NCI-H2029 (cell line): Measurements from ENCODE around the gene GPATCH11.

Experiments used
- DNase-seq: peaks from one replicate; lab custom pipeline; 2025; lab: John Stamatoyannopoulos, UW

The GPATCH11 gene

GRCh38 chr2:37109523-37109922 is 25.2 kb downstream of the GPATCH11 start:
- DNase-seq: no peak

- DNase-seq: no peak
Measured at GRCh38 chr2:37110306-37111212, 26.2 kb downstream of the GPATCH11 start.

DNA sequence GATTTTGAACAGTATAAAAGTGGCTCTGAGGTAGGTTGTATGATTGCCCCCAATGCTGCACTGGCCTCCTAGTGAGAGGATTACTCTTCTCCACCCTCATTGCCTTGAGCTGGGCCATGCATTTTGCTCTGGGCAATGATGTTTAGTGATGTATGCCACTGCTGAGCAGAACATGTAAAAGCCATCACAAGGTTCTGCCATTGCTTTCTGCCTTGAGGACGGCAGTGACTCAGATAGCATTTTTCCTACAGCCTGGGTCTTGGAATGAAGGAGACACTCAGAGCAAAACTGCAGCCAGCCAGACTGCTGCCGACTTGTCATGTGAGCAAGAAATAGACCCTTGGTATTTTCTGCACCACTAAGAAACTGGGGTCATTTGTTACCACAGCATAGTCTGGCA is 27.6 kb downstream of the GPATCH11 start:
- no peak for DNase-seq

GRCh38 chr2:37117566-37117965 is 33.2 kb downstream of the GPATCH11 start:
- DNase-seq: no peak

DNA sequence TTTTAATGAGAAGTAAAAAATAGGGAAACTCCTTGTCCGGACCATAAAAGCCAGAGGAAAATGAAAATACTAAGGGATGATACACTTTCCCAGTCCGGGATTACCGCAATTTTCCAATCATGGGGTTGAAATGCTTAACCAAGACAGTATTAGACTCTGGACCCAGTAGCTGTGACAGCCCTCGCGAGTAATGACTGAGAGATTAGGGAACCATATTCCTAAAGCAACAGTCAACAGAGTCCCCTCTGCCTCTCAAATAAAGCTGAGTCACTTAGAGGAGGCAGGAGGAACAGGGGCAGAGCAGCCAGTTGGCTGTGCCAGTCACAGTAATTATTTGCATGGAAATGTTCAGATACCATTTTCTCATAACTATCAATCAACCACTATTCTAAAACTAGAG is 34.8 kb downstream of the GPATCH11 start:
- DNase-seq: no peak

- no peak for DNase-seq
Measured at GRCh38 chr2:37125416-37125815, 41.1 kb downstream of the GPATCH11 start.

- no peak for DNase-seq
Measured at GRCh38 chr2:37132914-37133313, 48.6 kb downstream of the GPATCH11 start.

GRCh38 chr2:37142546-37142945 is 58.2 kb downstream of the GPATCH11 start:
- no peak for DNase-seq

- DNase-seq: no peak
Measured at GRCh38 chr2:37143974-37144373, 59.7 kb downstream of the GPATCH11 start.

DNA sequence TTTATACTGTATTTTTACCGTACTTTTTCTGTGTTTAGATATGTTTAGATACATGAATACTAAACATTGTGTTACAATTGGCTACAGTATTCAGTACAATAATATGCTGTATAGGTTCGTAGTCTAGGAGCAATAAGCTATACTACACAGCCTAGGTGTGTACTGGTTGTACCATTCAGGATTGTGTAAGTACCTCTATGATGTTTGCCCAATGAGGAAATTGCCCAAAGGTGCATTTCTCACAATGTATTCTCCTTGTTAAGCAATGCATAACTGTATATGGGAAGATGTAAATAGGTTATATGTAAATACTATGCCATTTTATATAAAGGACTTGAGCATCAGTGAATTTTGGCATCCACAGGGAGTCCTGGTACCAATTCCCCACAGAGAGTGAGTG is 61.7 kb downstream of the GPATCH11 start:
- DNase-seq: no peak

DNA sequence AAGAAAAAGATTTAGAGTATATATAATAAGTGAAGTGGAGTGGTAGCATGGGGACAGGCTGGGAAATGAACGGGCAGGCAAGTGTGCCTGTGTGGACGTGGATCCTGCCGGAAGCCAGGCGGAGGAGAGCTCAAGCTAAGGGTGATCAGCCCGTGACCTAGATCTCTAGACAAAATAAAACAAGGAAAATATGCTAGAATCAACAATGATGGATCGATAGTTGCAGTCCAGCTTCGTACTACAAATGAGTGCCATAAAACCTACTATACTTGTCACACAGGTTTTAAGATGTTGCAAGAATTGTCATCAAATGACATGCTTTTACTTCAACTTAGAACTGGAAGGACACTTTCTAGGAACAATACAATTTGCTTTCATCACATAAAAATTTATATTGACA is 64.0 kb downstream of the GPATCH11 start:
- DNase-seq: no peak
